ENCODE results near the gene TFAM. TPM values are rescaled to one million over a fixed set of nuclear protein-coding genes. Genes with fewer than 3 reads are reported as not detected.

Gene TFAM
- total RNA-seq, 2 experiments from 2014 or later: 85.4 to 92.5 TPM

GRCh38 chr10:58439632-58440364, 54.6 kb downstream of the TFAM start:
- no peak for DNase-seq
- CTCF ChIA-PET: interaction anchor here (0.7 kb wide), 1 partner anchor 43 kb away, joined by 3 read pairs; no protein-coding TSS in a partner anchor
- peaks cover 3% of the 10 kb centered on the region for H3K9me3 Mint-ChIP-seq
- H3K27me3 Mint-ChIP-seq: no peaks in the 10 kb centered on the region
- H3K4me1 Mint-ChIP-seq (ENCODE audit: low read depth): peaks cover 14% of the 10 kb centered on the region
- no peak overlapping the region for H3K27ac Mint-ChIP-seq
- intact Hi-C loops (cut with micrococcal nuclease): no loop called here
- POLR2A ChIA-PET: no interaction called here
- no peak overlapping the region for H3K4me3 Mint-ChIP-seq
- no peaks in the 10 kb centered on the region for H3K36me3 Mint-ChIP-seq

GRCh38 chr10:58440484-58440883, 55.3 kb downstream of the TFAM start:
- CTCF ChIA-PET: interaction anchor here (0.7 kb wide), 1 partner anchor 43 kb away, joined by 3 read pairs; no protein-coding TSS in a partner anchor
- Mint-ChIP-seq H3K4me1 (ENCODE audit: low read depth) (peaks cover 9% of the 10 kb centered on the region), H3K36me3 (no peaks in the 10 kb centered on the region), H3K9me3 (peaks cover 3% of the 10 kb centered on the region), H3K27ac (no peak overlapping the region), H3K27me3 (no peaks in the 10 kb centered on the region), H3K4me3 (no peak overlapping the region)
- DNase-seq: no peak
- POLR2A ChIA-PET: no interaction called here
- intact Hi-C loops (cut with micrococcal nuclease): no loop called here

- intact Hi-C loops (cut with micrococcal nuclease): no loop called here
- CTCF ChIA-PET: no interaction called here
- H3K4me1 Mint-ChIP-seq (ENCODE audit: low read depth): no peaks in the 10 kb centered on the region
- no peaks in the 10 kb centered on the region for H3K36me3 Mint-ChIP-seq
- POLR2A ChIA-PET: no interaction called here
- no peak for DNase-seq
- H3K27ac Mint-ChIP-seq: no peak overlapping the region
- H3K27me3 Mint-ChIP-seq: no peaks in the 10 kb centered on the region
- H3K4me3 Mint-ChIP-seq: no peak overlapping the region
- H3K9me3 Mint-ChIP-seq: peaks cover 3% of the 10 kb centered on the region
Observed at GRCh38 chr10:58444321-58444720, 59.1 kb downstream of the TFAM start.

GRCh38 chr10:58444876-58445275, 59.7 kb downstream of the TFAM start:
- intact Hi-C loops (cut with micrococcal nuclease): no loop called here
- peaks cover 3% of the 10 kb centered on the region for H3K9me3 Mint-ChIP-seq

GRCh38 chr10:58448121-58448935, 63.1 kb downstream of the TFAM start:
- no peak for DNase-seq
- Mint-ChIP-seq H3K36me3 (no peaks in the 10 kb centered on the region), H3K27me3 (peaks cover 6% of the 10 kb centered on the region), H3K4me3 (no peak overlapping the region), H3K27ac (no peak overlapping the region), H3K9me3 (no peaks in the 10 kb centered on the region), H3K4me1 (ENCODE audit: low read depth) (no peaks in the 10 kb centered on the region)
- CTCF ChIA-PET: no interaction called here
- intact Hi-C loops (cut with micrococcal nuclease): no loop called here
- POLR2A ChIA-PET: no interaction called here

More at GRCh38 chr10:58444876-58445275, 59.7 kb downstream of the TFAM start:
- ChIA-PET POLR2A (no interaction called here), CTCF (no interaction called here)
- H3K4me1 Mint-ChIP-seq (ENCODE audit: low read depth): no peaks in the 10 kb centered on the region
- DNase-seq: no peak
- H3K4me3 Mint-ChIP-seq: no peak overlapping the region
- no peaks in the 10 kb centered on the region for H3K27me3 Mint-ChIP-seq
- H3K27ac Mint-ChIP-seq: no peak overlapping the region
- no peaks in the 10 kb centered on the region for H3K36me3 Mint-ChIP-seq

Other genes starting within 250 kb of the TFAM start
- 1 to 10 TPM; 5.6 to 5.7 TPM for gene IPMK, start 117.5 kb upstream of the TFAM start, total RNA-seq
- gene CISD1, start 116.2 kb upstream of the TFAM start, total RNA-seq: 10 to 100 TPM; 42.3 to 44.0 TPM
- 10 to 100 TPM; 14.5 to 14.8 TPM for gene UBE2D1, start 50.4 kb upstream of the TFAM start, total RNA-seq
- not detected for gene BICC1, start 127.5 kb downstream of the TFAM start, total RNA-seq